ENCODE results near the gene NPHP4.

NPHP4 gene

GRCh38 chr1:5955479-5955977, 36.7 kb downstream of the NPHP4 start:
- no peaks in the 10 kb centered on the region; the same call in 1 of the 2 replicates for H3K36me3 ChIP-seq (ENCODE audit: insufficient read depth, low read length)
- H2AFZ ChIP-seq (ENCODE audit: low read length): no peak overlapping the region
- H3K27me3 ChIP-seq (ENCODE audit: insufficient read depth, low read length): no peaks in the 10 kb centered on the region
- no peak overlapping the region for H3K4me3 ChIP-seq (ENCODE audit: low read depth, low read length, poor library complexity, severe bottlenecking)
- no peaks in the 10 kb centered on the region for H4K20me1 ChIP-seq (ENCODE audit: insufficient read depth, low read length)
- H3F3A ChIP-seq (ENCODE audit: insufficient read depth, low read length): no peaks in the 10 kb centered on the region
- no peak overlapping the region for H3K27ac ChIP-seq (ENCODE audit: low read depth, low read length, poor library complexity, severe bottlenecking)
- H3K9ac ChIP-seq (ENCODE audit: low read length): no peak overlapping the region
- no peaks in the 10 kb centered on the region for H3K9me2 ChIP-seq (ENCODE audit: low read depth, low read length)
- peaks cover 4% of the 10 kb centered on the region for H3K4me1 ChIP-seq (ENCODE audit: insufficient read depth, low read length, severe bottlenecking)
- H3K9me3 ChIP-seq (ENCODE audit: low read length): no peaks in the 10 kb centered on the region
- H3K4me2 ChIP-seq (ENCODE audit: low read length): no peak overlapping the region
- no peak for TF ChIP-seq EZH2 (IDR thresholded peaks at IDR 0.05; ENCODE audit: borderline replicate concordance, low read length)
- no peak for TF ChIP-seq CTCF (IDR thresholded peaks at IDR 0.05; ENCODE audit: low read length)
- no peaks in the 10 kb centered on the region for H3K79me2 ChIP-seq (ENCODE audit: insufficient read depth, low read length)

- Histone ChIP-seq H3K9me2 (ENCODE audit: low read depth, low read length) (no peaks in the 10 kb centered on the region), H4K20me1 (ENCODE audit: insufficient read depth, low read length) (no peaks in the 10 kb centered on the region), H3K79me2 (ENCODE audit: insufficient read depth, low read length) (no peaks in the 10 kb centered on the region), H3K27ac (ENCODE audit: low read depth, low read length, poor library complexity, severe bottlenecking) (no peak overlapping the region), H3K4me1 (ENCODE audit: insufficient read depth, low read length, severe bottlenecking) (peaks cover 4% of the 10 kb centered on the region), H3K36me3 (ENCODE audit: insufficient read depth, low read length) (no peaks in the 10 kb centered on the region; the same call in 1 of the 2 replicates), H3K4me3 (ENCODE audit: low read depth, low read length, poor library complexity, severe bottlenecking) (no peak overlapping the region), H3K9ac (ENCODE audit: low read length) (no peak overlapping the region), H3K9me3 (ENCODE audit: low read length) (no peaks in the 10 kb centered on the region), H2AFZ (ENCODE audit: low read length) (no peak overlapping the region), H3K4me2 (ENCODE audit: low read length) (no peak overlapping the region), H3F3A (ENCODE audit: insufficient read depth, low read length) (no peaks in the 10 kb centered on the region), H3K27me3 (ENCODE audit: insufficient read depth, low read length) (no peaks in the 10 kb centered on the region)
- no peak for TF ChIP-seq EZH2 (IDR thresholded peaks at IDR 0.05; ENCODE audit: borderline replicate concordance, low read length)
- TF ChIP-seq CTCF (IDR thresholded peaks at IDR 0.05; ENCODE audit: low read length): no peak
These were observed 37.3 kb downstream of the NPHP4 start for GRCh38 chr1:5954964-5955363.

- no peak overlapping the region for H2AFZ ChIP-seq (ENCODE audit: low read length)
- no peak overlapping the region for H3K9ac ChIP-seq (ENCODE audit: low read length)
- no peaks in the 10 kb centered on the region for H3F3A ChIP-seq (ENCODE audit: insufficient read depth, low read length)
- H3K4me1 ChIP-seq (ENCODE audit: insufficient read depth, low read length, severe bottlenecking): peaks cover 4% of the 10 kb centered on the region
- H3K4me3 ChIP-seq (ENCODE audit: low read depth, low read length, poor library complexity, severe bottlenecking): no peak overlapping the region
- no peak overlapping the region for H3K4me2 ChIP-seq (ENCODE audit: low read length)
- H3K27ac ChIP-seq (ENCODE audit: low read depth, low read length, poor library complexity, severe bottlenecking): no peak overlapping the region
- no peaks in the 10 kb centered on the region for H3K79me2 ChIP-seq (ENCODE audit: insufficient read depth, low read length)
- no peaks in the 10 kb centered on the region; the same call in 1 of the 2 replicates for H3K36me3 ChIP-seq (ENCODE audit: insufficient read depth, low read length)
- no peaks in the 10 kb centered on the region for H4K20me1 ChIP-seq (ENCODE audit: insufficient read depth, low read length)
- H3K27me3 ChIP-seq (ENCODE audit: insufficient read depth, low read length): no peaks in the 10 kb centered on the region
- no peaks in the 10 kb centered on the region for H3K9me3 ChIP-seq (ENCODE audit: low read length)
- TF ChIP-seq CTCF (IDR thresholded peaks at IDR 0.05; ENCODE audit: low read length) (no peak), EZH2 (IDR thresholded peaks at IDR 0.05; ENCODE audit: borderline replicate concordance, low read length) (no peak)
- no peaks in the 10 kb centered on the region for H3K9me2 ChIP-seq (ENCODE audit: low read depth, low read length)
These were observed 38.8 kb downstream of the NPHP4 start for GRCh38 chr1:5953386-5953785.

Data from OCI-LY1 (cell line).